Amygdala (tissue), 56 donors: Measurements from ENCODE around the gene TAOK2.

Experiments used
- DNase-seq, 56 donors: peaks; one replicate each; lab custom pipeline; 2025; lab: John Stamatoyannopoulos, UW

Gene TAOK2

GRCh38 chr16:30041841-30042240 lies 68.2 kb downstream of the TAOK2 start:
- peak in 1 of 56 donors; percentile 6 for DNase-seq
